Neural cell (in vitro differentiated cells): ENCODE data around the gene RABGAP1L. TPM values are rescaled to one million over a fixed set of nuclear protein-coding genes. Genes with fewer than 3 reads are reported as not detected.

Experiments
- H2AFZ ChIP-seq: fragments of 200-600, 300-800 bp; sonication (generic), shearing (Covaris generic); 2 replicates; pipeline ENCODE4 v1.6.0; 2014; ENCODE audit warnings: low read depth, mild to moderate bottlenecking, antibody characterized with exemption, low read length, moderate library complexity
- H3F3A ChIP-seq: fragments of 200-600 bp; shearing (Covaris generic); 2 replicates; pipeline ENCODE4 v1.6.1; 2016; ENCODE audit warnings: mild to moderate bottlenecking, moderate library complexity, mixed read lengths, antibody characterized with exemption, low read length; ENCODE audit not compliant: insufficient read depth, poor library complexity, severe bottlenecking
- H3K27ac ChIP-seq: fragments of 200-600, 300-800 bp; sonication (generic), shearing (Covaris generic); 2 replicates; pipeline ENCODE4 v1.5.1; 2014; ENCODE audit warnings: mild to moderate bottlenecking, low read length, moderate library complexity
- H3K27me3 ChIP-seq: fragments of 300-800, 200-600 bp; sonication (generic), shearing (Covaris generic); 2 replicates; pipeline ENCODE4 v1.6.0; 2014; ENCODE audit warnings: mild to moderate bottlenecking, low read depth, low read length, moderate library complexity; ENCODE audit not compliant: insufficient read depth
- H3K36me3 ChIP-seq: fragments of 300-800, 200-600 bp; sonication (generic), shearing (Covaris generic); 2 replicates; pipeline ENCODE4 v1.5.1; 2014; ENCODE audit warnings: mild to moderate bottlenecking, antibody characterized with exemption, low read length, moderate library complexity; ENCODE audit not compliant: insufficient read depth
- H3K4me2 ChIP-seq: fragments of 300-800, 200-600 bp; sonication (generic), shearing (Covaris generic); 2 replicates; pipeline ENCODE4 v1.6.0; 2014; ENCODE audit warnings: mild to moderate bottlenecking, low read length
- H3K4me3 ChIP-seq: fragments of 300-800, 200-600 bp; sonication (generic), shearing (Covaris generic); 2 replicates; pipeline ENCODE4 v1.5.1; 2014; ENCODE audit warnings: mild to moderate bottlenecking, low read length, moderate library complexity
- H3K79me2 ChIP-seq: fragments of 200-600 bp; shearing (Covaris generic); replicated peaks from 2 replicates; pipeline ENCODE4 v1.6.0; 2014; ENCODE audit warnings: mild to moderate bottlenecking, low read length, moderate library complexity; ENCODE audit not compliant: insufficient read depth
- H3K9ac ChIP-seq: fragments of 300-800, 200-600 bp; sonication (generic), shearing (Covaris generic); 2 replicates; pipeline ENCODE4 v1.6.1; 2016; ENCODE audit warnings: mild to moderate bottlenecking, low read length, mixed read lengths
- H3K9me2 ChIP-seq: fragments of 200-600 bp; shearing (Covaris generic); 2 replicates; pipeline ENCODE4 v1.6.1; 2016; ENCODE audit warnings: mild to moderate bottlenecking, low read length, mixed read lengths; ENCODE audit not compliant: insufficient read depth
- H3K9me3 ChIP-seq: fragments of 200-600, 300-800 bp; sonication (generic), shearing (Covaris generic); 2 replicates; pipeline ENCODE4 v1.6.1; 2016; ENCODE audit warnings: mild to moderate bottlenecking, mixed run types, low read length, moderate library complexity, mixed read lengths
- H4K20me1 ChIP-seq: fragments of 200-600 bp; shearing (Covaris generic); 2 replicates; pipeline ENCODE4 v1.6.1; 2016; ENCODE audit warnings: mild to moderate bottlenecking, mixed run types; ENCODE audit not compliant: insufficient read depth
- CTCF ChIP-seq: fragments of 450-650 bp; IDR thresholded peaks from 2 replicates; pipeline ENCODE4 v1.5.1; 2014; ENCODE audit warnings: antibody characterized with exemption, mild to moderate bottlenecking, moderate library complexity; ENCODE audit not compliant: poor library complexity, severe bottlenecking
- EP300 ChIP-seq: fragments of 450-650 bp; conservative IDR thresholded peaks from 2 replicates; pipeline ENCODE4 v1.6.1; 2014; ENCODE audit warnings: antibody characterized with exemption, mild to moderate bottlenecking, moderate library complexity; ENCODE audit not compliant: poor library complexity, severe bottlenecking
- EZH2 ChIP-seq: fragments of 200-600, 300-800 bp; shearing (Covaris generic), sonication (generic); IDR thresholded peaks from 2 replicates; pipeline ENCODE4 v1.6.1; 2014; ENCODE audit warnings: antibody characterized with exemption, low read length, borderline replicate concordance, mild to moderate bottlenecking; ENCODE audit not compliant: insufficient read depth, poor library complexity, severe bottlenecking
- MXI1 ChIP-seq: fragments of 450-650 bp; conservative IDR thresholded peaks from 2 replicates; pipeline ENCODE4 v1.6.1; 2014; ENCODE audit warnings: antibody characterized with exemption, mild to moderate bottlenecking; ENCODE audit not compliant: poor library complexity, severe bottlenecking
- POLR2AphosphoS5 ChIP-seq: IDR thresholded peaks from 2 replicates; pipeline ENCODE4 v1.6.1; 2012
- RAD21 ChIP-seq: fragments of 450-650 bp; conservative IDR thresholded peaks from 2 replicates; pipeline ENCODE4 v1.6.1; 2014; ENCODE audit warnings: antibody characterized with exemption, mild to moderate bottlenecking, moderate library complexity
- REST ChIP-seq: IDR thresholded peaks from 2 replicates; pipeline ENCODE4 v1.6.1; 2012; ENCODE audit warnings: borderline replicate concordance
- SMC3 ChIP-seq: fragments of 450-650 bp; conservative IDR thresholded peaks from 2 replicates; pipeline ENCODE4 v1.6.1; 2014; ENCODE audit warnings: antibody characterized with exemption, mild to moderate bottlenecking, moderate library complexity; ENCODE audit not compliant: poor library complexity
- TAF1 ChIP-seq: IDR thresholded peaks from 2 replicates; pipeline ENCODE4 v1.6.1; 2012; ENCODE audit warnings: low read depth
- polyA plus RNA-seq: library from polyadenylated mRNA; depleted of rRNA; stranded (reverse); fragments of >200 nt; gene quantifications from 2 replicates; pipeline ENCODE4 v1.2.3, GENCODE V29; 2014

Gene RABGAP1L
- polyA plus RNA-seq, 1 donor from 2014 or later: 32.2 TPM

- no peak overlapping the region for H3K4me3 ChIP-seq
- no peaks in the 10 kb centered on the region for H3K27me3 ChIP-seq
- no peaks in the 10 kb centered on the region for H3F3A ChIP-seq
- H3K27ac ChIP-seq: no peak overlapping the region
- no peaks in the 10 kb centered on the region for H3K79me2 ChIP-seq
- H3K4me2 ChIP-seq: no peak overlapping the region
- TF ChIP-seq TAF1: no peak
- TF ChIP-seq MXI1: no peak
- no peak for TF ChIP-seq REST
- TF ChIP-seq CTCF: no peak
- TF ChIP-seq RAD21: no peak
- TF ChIP-seq EZH2: no peak
- no peak for TF ChIP-seq POLR2AphosphoS5
- no peak for TF ChIP-seq SMC3
- no peak for TF ChIP-seq EP300
- no peak overlapping the region for H2AFZ ChIP-seq
- H3K9me3 ChIP-seq: no peaks in the 10 kb centered on the region
- H3K9ac ChIP-seq: no peak overlapping the region
- H4K20me1 ChIP-seq: no peaks in the 10 kb centered on the region
- no peaks in the 10 kb centered on the region for H3K9me2 ChIP-seq
- H3K36me3 ChIP-seq: no peaks in the 10 kb centered on the region
These were observed 730.7 kb downstream of the RABGAP1L start for GRCh38 chr1:174890024-174890423.

- no peaks in the 10 kb centered on the region for H3K79me2 ChIP-seq
These were observed 732.7 kb downstream of the RABGAP1L start for GRCh38 chr1:174892016-174892415.

More at GRCh38 chr1:174892016-174892415, 732.7 kb downstream of the RABGAP1L start:
- Histone ChIP-seq H3K27me3 (no peaks in the 10 kb centered on the region), H3K4me3 (no peak overlapping the region), H3F3A (no peaks in the 10 kb centered on the region), H3K9ac (no peak overlapping the region), H2AFZ (no peak overlapping the region), H4K20me1 (no peaks in the 10 kb centered on the region), H3K9me3 (no peaks in the 10 kb centered on the region), H3K9me2 (no peaks in the 10 kb centered on the region), H3K36me3 (no peaks in the 10 kb centered on the region), H3K4me2 (no peak overlapping the region), H3K27ac (no peak overlapping the region)
- TF ChIP-seq SMC3 (no peak), POLR2AphosphoS5 (no peak), MXI1 (no peak), REST (no peak), RAD21 (no peak), CTCF (no peak), TAF1 (no peak), EP300 (no peak), EZH2 (no peak)
